HG02840 (cell line): ENCODE results near the gene TMED6.
"Not testable (repeated sequence)": the region's sequence is repeated elsewhere in the genome, so short reads cannot be mapped to it uniquely, and the experiment has no call there.

Experiments
- ATAC-seq: cut with Tn5 transposase; IDR thresholded peaks from one replicate; pipeline ENCODE4 v1.9.1; 2021; ENCODE audit warnings: mild to moderate bottlenecking, moderate library complexity, moderate number of reproducible peaks; ENCODE audit not compliant: unreplicated experiment, low FRiP score

Gene TMED6

GRCh38 chr16:69363281-69363717, 11.7 kb upstream of the TMED6 start:
- ATAC-seq, result no peak

- ATAC-seq, result not testable (repeated sequence)
These were observed 8.5 kb upstream of the TMED6 start for GRCh38 chr16:69360070-69360469.

- ATAC-seq, result no peak
These were observed 951 bp downstream of the TMED6 start for GRCh38 chr16:69350536-69351133.

DNA sequence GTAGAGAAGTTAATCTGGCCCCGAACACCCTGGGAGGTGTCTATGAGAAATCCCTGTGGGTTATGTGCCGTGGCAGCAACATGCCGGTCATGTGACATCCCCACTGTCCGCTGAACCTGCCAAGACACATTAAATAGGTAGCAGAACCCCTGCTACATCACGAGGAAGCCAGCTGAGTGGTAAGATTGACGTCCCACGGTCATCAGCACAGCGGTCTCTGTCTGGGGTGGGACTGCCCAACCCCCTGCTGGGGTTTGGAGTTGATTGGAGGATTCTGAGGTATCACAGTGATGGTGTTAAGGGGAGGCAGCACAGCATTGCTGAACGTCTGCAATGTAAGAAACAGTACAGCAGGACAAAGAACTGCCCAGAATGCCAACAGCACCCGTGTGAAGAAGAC, 2.0 kb downstream of the TMED6 start:
- ATAC-seq, result no peak

- no peak for ATAC-seq
These were observed 3.4 kb downstream of the TMED6 start for GRCh38 chr16:69348222-69348621.

DNA sequence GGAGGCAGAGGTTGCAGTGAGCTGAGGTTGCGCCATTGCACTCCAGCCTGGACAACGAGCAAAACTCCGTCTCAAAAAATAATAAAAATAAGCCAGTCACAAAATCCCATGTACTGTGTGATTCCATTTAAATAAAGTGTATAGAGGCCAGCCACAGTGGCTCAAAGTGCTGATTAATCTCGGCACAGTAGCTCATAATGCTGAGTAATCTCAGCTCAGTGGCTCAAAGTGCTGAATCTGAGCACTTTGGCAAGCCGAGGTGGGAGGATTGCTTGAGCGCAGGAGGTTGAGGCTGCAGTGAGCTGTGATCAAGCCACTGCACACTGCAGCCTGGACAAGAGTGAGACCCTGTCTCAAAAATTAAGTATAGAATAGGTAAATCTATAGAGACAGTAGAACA, 4.9 kb downstream of the TMED6 start:
- no peak for ATAC-seq

DNA sequence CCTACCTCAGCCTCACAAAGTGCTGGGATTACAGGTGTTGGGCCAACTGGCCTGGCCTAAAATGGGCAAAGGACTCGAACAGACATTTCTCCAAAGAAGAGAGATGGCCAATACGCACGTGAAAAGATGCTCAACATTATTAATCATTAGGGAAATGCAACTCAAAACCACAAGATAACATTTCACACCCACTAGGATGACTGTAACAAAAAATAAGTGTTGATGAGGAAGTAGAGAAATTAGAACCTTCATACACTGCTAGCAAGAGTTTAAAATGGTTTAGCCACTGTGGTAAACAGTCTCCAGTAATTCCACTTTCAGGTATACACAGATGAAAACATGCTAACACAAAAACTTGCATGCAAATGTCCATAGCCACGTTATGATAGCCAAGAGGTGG, 5.7 kb downstream of the TMED6 start:
- ATAC-seq, result no peak

DNA sequence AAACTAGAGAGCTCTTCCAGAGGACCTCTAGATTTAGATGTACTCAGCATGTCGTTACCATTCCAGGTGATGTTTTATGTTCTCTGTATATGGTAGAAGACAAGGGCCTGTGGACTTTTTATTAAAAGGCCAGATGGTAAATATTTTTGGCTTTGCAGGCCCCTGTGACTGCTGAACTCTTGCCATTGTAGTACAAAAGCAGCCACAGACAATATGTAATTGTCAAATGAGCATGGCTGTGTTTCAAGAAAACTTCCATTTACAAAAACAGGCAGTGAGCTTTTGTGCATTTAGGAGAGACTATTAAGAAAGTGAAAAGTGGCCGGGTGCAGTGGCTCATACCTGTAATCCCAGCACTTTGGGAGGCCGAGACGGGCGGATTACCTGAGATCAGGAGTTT, 7.4 kb downstream of the TMED6 start:
- no peak for ATAC-seq

DNA sequence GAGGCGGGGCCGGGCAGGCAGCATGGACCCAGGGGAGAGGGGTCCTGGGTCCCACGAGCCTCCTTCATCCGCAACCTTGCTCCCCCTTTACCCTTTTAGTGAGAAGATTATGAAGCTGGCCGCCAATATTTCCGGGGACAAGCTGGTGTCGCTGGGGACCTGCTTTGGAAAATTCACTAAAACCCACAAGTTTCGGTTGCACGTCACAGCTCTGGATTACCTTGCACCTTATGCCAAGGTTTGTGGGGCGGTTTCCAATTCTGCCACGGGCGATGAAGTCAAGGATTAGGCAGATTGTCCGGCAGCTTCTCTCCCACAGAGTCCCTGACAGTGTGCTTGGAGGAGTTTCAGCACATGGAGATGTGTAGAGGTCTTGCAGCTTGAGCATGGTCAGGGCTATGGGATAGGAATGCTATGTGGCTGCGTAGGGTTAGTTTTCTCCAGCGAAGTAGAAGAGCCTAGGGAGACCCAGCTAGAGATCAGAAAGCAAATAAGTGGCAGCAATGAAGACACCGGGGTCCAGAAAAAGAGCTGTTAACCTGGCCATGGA, 11.4 kb downstream of the TMED6 start:
- ATAC-seq, result no peak

- ATAC-seq, result peak; percentile 87
These were observed 12.1 kb downstream of the TMED6 start, which contains the start of the genes COG8 and NIP7 for GRCh38 chr16:69339289-69340094. TSS of gene COG8 (minus strand) at chr16:69339564. CDS start at chr16:69339552, 12 bp downstream. TSS of gene NIP7 (plus strand) at chr16:69339772. CDS start at chr16:69339830, 58 bp downstream.

GRCh38 chr16:69338557-69339288, 12.9 kb downstream of the TMED6 start:
- ATAC-seq, result no peak

DNA sequence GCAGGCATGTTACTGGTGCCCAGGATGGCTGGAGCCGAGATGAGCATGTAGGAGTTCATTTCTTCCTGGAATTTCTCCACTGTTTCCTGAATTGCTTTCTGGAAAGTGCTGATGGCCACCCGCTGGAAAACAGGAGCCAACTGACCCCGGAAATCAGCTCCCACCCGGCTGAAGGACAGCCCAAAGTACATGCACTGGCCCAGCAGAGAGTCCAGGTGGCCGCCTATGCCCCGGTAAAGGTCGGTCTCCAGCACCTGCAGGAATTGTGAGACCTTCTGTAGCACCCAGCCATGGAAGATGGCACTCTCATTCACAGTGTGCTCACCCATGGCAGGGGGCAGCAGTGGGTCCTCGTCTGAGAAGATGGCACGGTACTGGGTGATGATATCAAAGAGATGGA, 16.9 kb downstream of the TMED6 start:
- ATAC-seq, result no peak

DNA sequence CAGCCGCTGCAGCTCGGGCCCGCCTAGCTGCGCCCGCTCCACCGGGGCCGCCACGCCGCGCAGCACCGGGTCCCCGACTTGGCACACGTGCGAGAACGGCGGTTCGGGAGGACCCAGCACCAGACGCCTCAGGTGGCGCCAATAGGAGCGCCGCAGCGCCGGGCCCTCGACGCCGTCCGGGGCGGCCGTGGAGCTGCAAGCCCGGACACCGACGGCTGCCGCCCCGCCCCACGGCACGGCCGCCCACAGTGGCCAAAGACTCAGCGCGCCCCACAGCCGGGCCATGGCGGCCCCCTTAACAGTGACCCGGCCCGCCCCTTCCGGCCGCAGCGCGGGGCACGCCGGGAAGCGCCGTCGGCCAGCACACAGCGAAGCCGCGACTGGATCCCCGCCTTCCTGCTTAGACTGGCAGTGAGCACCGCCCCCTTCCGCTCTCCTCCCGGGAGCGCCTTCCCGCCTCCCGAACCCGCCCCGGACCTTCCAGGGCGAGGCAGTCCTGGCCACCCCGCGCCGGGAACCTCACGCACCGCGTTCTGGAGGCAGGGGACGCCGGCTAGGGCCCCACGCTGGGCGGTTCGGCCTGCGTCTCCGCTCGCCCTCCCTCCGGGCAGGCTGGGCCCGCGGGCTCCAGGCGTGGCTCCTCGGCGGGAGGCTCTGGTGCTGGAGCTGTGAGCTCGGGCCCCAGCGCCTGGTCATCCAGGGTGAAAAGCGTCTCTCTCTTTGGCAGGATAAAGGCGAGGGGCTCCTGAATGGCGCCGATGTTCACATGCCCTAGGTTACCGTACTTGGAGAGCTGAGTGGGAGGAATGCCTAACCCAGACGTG, 21.1 kb downstream of the TMED6 start, which contains the start of gene PDF:
Gene PDF, minus strand, starts transcription at position 303 of the 824 bp plus-strand sequence. Its CDS starts 18 bp downstream, at position 285.
- ATAC-seq, result peak; percentile 89

DNA sequence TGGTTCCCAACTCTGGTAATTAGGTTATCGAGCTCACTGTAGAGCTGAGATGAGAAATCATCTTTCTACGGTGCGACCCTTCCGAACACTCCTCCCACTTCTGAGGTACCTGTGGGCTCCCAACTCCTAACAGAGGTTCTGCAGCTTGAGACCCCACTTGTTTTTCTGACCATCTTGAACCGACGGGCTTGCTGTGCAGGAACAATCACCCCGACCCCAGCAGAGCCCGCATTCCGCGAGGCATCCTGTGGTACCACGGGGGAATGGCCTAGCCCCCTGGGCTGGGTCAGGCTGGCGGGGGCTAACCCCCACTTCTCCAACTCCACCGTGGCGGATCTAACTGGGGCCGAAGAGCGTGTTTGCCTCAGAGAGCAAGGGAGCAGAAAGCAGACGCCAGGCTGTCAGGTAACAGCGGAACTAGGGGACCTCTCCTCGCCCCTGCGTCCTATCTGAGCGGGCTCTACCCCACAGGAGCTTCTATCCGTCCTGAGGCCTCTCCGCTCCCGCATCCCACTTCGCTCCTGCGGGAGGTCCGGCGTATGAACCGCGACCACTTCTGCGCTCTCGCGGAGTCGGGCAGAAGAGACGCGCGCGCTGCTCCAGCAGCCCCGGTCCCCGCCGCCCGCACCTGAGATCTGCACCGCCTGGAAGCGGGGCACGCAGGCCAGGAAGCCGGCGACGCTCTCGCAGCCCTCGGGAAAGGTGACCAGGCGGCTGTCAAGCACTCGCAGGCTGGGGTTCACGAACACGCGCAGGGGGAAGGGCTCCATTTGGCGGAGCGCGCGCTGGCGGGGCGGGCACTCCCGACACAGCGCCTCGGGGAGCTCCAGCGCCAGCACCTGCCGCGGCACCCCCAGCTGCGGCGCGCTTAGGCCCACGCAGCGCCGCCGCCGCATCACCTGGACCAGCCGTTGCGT, 22.0 kb downstream of the TMED6 start:
- ATAC-seq, result peak; percentile 38

GRCh38 chr16:69328854-69329316, 22.7 kb downstream of the TMED6 start:
- ATAC-seq, result no peak

- ATAC-seq, result no peak
These were observed 23.8 kb downstream of the TMED6 start for GRCh38 chr16:69327585-69328310.

GRCh38 chr16:69326172-69326873, 25.3 kb downstream of the TMED6 start:
- ATAC-seq, result no peak
